Measurements from ENCODE around the gene CD40LG.

CD40LG gene

DNA sequence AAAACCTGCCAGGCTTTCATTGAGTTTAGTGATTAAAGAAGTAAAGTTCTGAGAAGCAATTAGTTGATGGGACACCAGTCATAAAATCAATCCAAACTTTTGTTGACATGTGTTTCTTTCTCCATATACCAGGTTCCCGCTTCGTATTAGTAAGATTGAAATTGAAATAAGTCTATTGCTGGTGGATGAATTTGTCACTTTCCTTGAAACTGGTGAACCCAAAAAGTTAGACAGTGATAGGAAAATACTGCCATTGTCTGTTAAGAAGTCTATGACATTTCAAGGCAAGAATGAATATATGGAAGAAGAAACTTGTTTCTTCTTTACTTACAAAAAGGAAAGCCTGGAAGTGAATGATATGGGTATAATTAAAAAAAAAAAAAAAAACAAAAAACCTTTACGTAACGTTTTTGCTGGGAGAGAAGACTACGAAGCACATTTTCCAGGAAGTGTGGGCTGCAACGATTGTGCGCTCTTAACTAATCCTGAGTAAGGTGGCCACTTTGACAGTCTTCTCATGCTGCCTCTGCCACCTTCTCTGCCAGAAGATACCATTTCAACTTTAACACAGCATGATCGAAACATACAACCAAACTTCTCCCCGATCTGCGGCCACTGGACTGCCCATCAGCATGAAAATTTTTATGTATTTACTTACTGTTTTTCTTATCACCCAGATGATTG lies at the start of gene CD40LG:
CD40LG (plus strand) TSS at position 482 of the 684 bp plus-strand sequence; CDS start at position 573, 91 bp downstream.
- no peak for TF ChIP-seq CTCF (IDR thresholded peaks at IDR 0.05; ENCODE audit: low read depth, low read length)
- no peak within 1 kb of the TSS for H3K4me3 ChIP-seq (ENCODE audit: low read depth, low read length)

- TF ChIP-seq CTCF (IDR thresholded peaks at IDR 0.05; ENCODE audit: low read depth, low read length), result no peak
- H3K4me3 ChIP-seq (ENCODE audit: low read depth, low read length), result no peak overlapping the region
Measured at GRCh38 chrX:136598631-136599030, 49.3 kb upstream of the CD40LG start.

- no peak for TF ChIP-seq CTCF (IDR thresholded peaks at IDR 0.05; ENCODE audit: low read depth, low read length)
- H3K4me3 ChIP-seq (ENCODE audit: low read depth, low read length), result no peak overlapping the region
Measured at GRCh38 chrX:136600059-136600458, 47.9 kb upstream of the CD40LG start.

- no peak overlapping the region for H3K4me3 ChIP-seq (ENCODE audit: low read depth, low read length)
- TF ChIP-seq CTCF (IDR thresholded peaks at IDR 0.05; ENCODE audit: low read depth, low read length), result no peak
Measured at GRCh38 chrX:136607236-136607635, 40.7 kb upstream of the CD40LG start.

DNA sequence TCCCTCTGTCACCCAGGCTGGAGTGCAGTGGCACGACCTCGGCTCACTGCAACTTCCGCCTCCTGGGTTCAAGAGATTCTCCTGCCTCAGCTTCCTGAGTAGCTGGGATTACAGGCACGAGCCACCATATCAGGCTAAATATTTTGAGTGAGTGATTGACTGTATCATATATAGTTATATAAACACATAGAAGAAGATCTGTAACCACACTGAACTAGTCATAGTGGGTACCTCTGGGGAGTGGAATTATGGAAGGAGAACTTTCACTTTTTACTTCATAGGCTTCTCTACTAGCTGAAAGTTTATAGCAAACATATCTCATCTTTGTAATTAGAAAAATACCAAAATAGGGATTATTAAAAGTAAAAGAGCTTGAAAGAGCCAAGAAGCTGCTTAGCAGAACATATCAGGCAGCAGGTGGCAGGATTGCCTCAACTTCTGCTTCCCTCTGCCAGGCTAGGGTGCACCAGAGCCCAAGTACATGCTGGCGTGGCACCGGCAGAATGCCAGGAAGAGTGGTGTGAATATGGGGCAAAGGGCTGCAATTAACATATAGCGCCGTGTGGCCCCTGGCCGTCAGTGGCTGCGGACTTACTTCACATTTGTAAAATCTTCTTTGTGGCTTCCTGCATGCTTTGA lies 39.5 kb upstream of the CD40LG start:
- no peak overlapping the region for H3K4me3 ChIP-seq (ENCODE audit: low read depth, low read length)
- TF ChIP-seq CTCF (IDR thresholded peaks at IDR 0.05; ENCODE audit: low read depth, low read length), result no peak

- H3K4me3 ChIP-seq (ENCODE audit: low read depth, low read length), result no peak overlapping the region
- no peak for TF ChIP-seq CTCF (IDR thresholded peaks at IDR 0.05; ENCODE audit: low read depth, low read length)
Measured at GRCh38 chrX:136616987-136617685, 30.8 kb upstream of the CD40LG start.
